HepG2 (cell line): ENCODE results near the gene PTPRM. TPM values are rescaled to one million over a fixed set of nuclear protein-coding genes. Genes with fewer than 3 reads are reported as not detected.

Source experiments
- ATAC-seq: fragments of 200-7000 bp; cut with Tn5 transposase; 3 replicates; pipeline ENCODE4 v1.9.1; 2020; ENCODE audit warnings: mild to moderate bottlenecking, moderate library complexity
- BruUV-seq: library from RNA; stranded (reverse); fragments of 400-500 nt; replicated peaks from 2 replicates; lab custom pipeline; 2021; lab: Mats Ljungman, UMichigan
- CTCF ChIA-PET: fragments of 300-600 bp; formaldehyde crosslinking; extraction: SDS; loops from one replicate; lab custom pipeline; 2021; ENCODE audit warnings: low total read pairs, inconsistent platforms, low intra/inter-chr PET ratio; lab: Yijun Ruan, JAX
- POLR2A ChIA-PET: fragments of 350-600 bp; sonication (Branson Sonifier 250); formaldehyde crosslinking; loops from one replicate; lab custom pipeline; 2020; ENCODE audit warnings: antibody characterized with exemption, inconsistent platforms; lab: Yijun Ruan, JAX
- DNase-seq: peaks from one replicate; pipeline ENCODE4 v3.0.0-alpha.2; 2015; ENCODE audit warnings: low spot score
- FAIRE-seq: peaks from 3 replicates; lab custom pipeline; 2011; peaks lifted over from hg19 to GRCh38; lab: Jason Lieb, UNC
- H2AFZ ChIP-seq: one replicate; pipeline ENCODE4 v1.6.1; 2011; ENCODE audit warnings: low read length, inconsistent platforms
- H3K27ac ChIP-seq: fragments of 300-600 bp; 3 replicates; pipeline ENCODE4 v1.8.0; 2011; ENCODE audit warnings: mixed run types, mild to moderate bottlenecking, mixed read lengths, low read length, inconsistent platforms; ENCODE audit not compliant: insufficient read depth; ENCODE audit errors: extremely low read length
- H3K27me3 ChIP-seq, 2 experiments: fragments of 200-600 bp in 1 of 2; 2 replicates in 1 of 2; 3 replicates in 1 of 2; pipeline versions ENCODE4 v1.6.0 to v1.8.0; 2011; ENCODE audit warnings: low read length in 2 of 2, mild to moderate bottlenecking in 2 of 2, moderate library complexity in 2 of 2, inconsistent platforms in 1 of 2; ENCODE audit not compliant: insufficient read depth in 2 of 2, control insufficient read depth in 1 of 2
- H3K36me3 ChIP-seq, 2 experiments: fragments of 200-600 bp in 1 of 2; replicated peaks in 1 of 2; 2 replicates in 1 of 2; 3 replicates in 1 of 2; pipeline versions ENCODE4 v1.5.1 to v1.8.0; 2011; ENCODE audit warnings: low read length in 2 of 2, inconsistent platforms in 1 of 2; ENCODE audit not compliant: insufficient read depth in 2 of 2, control insufficient read depth in 1 of 2
- H3K4me1 ChIP-seq: 2 replicates; pipeline ENCODE4 v1.5.1; 2012; ENCODE audit warnings: low read length, inconsistent platforms; ENCODE audit not compliant: insufficient read depth
- H3K4me2 ChIP-seq: 2 replicates; pipeline ENCODE4 v1.6.0; 2011; ENCODE audit warnings: low read depth, low read length, inconsistent platforms
- H3K4me3 ChIP-seq, 3 experiments: fragments of 200-600 bp in 1 of 3; sonication (generic), shearing (Covaris generic) in 1 of 3; replicated peaks in 1 of 3; 2 replicates each; pipeline ENCODE4 v1.5.1; 2011 to 2016; ENCODE audit warnings: low read length in 3 of 3, inconsistent platforms in 2 of 3, low read depth in 2 of 3, mild to moderate bottlenecking in 2 of 3, control low read depth in 1 of 3, mixed read lengths in 1 of 3; ENCODE audit not compliant: insufficient read depth in 1 of 3
- H3K79me2 ChIP-seq: one replicate; pipeline ENCODE4 v1.6.1; 2011; ENCODE audit warnings: low read length, inconsistent platforms; ENCODE audit not compliant: insufficient read depth
- H3K9ac ChIP-seq: 2 replicates; pipeline ENCODE4 v1.6.0; 2011; ENCODE audit warnings: mild to moderate bottlenecking, low read depth, low read length, inconsistent platforms; ENCODE audit not compliant: insufficient read depth
- H3K9me3 ChIP-seq: 2 replicates; pipeline ENCODE4 v1.5.1; 2012; ENCODE audit warnings: mild to moderate bottlenecking, low read length
- H4K20me1 ChIP-seq: 2 replicates; pipeline ENCODE4 v1.6.0; 2011; ENCODE audit warnings: inconsistent platforms, mild to moderate bottlenecking, low read length, moderate library complexity; ENCODE audit not compliant: insufficient read depth
- ELF1 ChIP-seq: sonication (generic); formaldehyde crosslinking; IDR thresholded peaks from 2 replicates; pipeline ENCODE4 v1.4.0; 2020; ENCODE audit warnings: missing genetic modification reagents
- JUN ChIP-seq: sonication (generic); formaldehyde crosslinking; IDR thresholded peaks from 2 replicates; pipeline ENCODE4 v1.4.0; 2020; ENCODE audit warnings: mild to moderate bottlenecking, missing genetic modification reagents
- MATR3 ChIP-seq: sonication (generic); formaldehyde crosslinking; IDR thresholded peaks from 2 replicates; pipeline ENCODE4 v1.4.0; 2020; ENCODE audit warnings: missing genetic modification reagents
- SPEN ChIP-seq: sonication (generic); formaldehyde crosslinking; IDR thresholded peaks from 2 replicates; pipeline ENCODE4 v1.5.1; 2020; ENCODE audit warnings: low read depth, mild to moderate bottlenecking, missing genetic modification reagents
- STAG1 ChIP-seq: sonication (generic); formaldehyde crosslinking; IDR thresholded peaks from 2 replicates; pipeline ENCODE4 v1.4.0; 2020; ENCODE audit warnings: missing genetic modification reagents
- ZNF788 ChIP-seq: sonication (generic); formaldehyde crosslinking; IDR thresholded peaks from 2 replicates; pipeline ENCODE4 v1.5.0; 2020; ENCODE audit warnings: mild to moderate bottlenecking, missing genetic modification reagents, borderline replicate concordance
- WGBS: methylation state at CpG from one replicate; pipeline ENCODE4 v1.1.6; 2017; ENCODE audit warnings: low lambda C conversion rate; 5-methylcytosine and 5-hydroxymethylcytosine counted together
- in situ Hi-C: cut with HindIII; loops from 2 replicates; pipeline ENCODE4 v1.10.0; 2017; ENCODE audit warnings: low pct_unique_long_range_greater_than_20kb; ENCODE audit not compliant: extremely low pct_ligation_motif_present
- intact Hi-C: fragments of 100-400 bp; cut with micrococcal nuclease; formaldehyde crosslinking; loops from one replicate; pipeline ENCODE4 v1.10.0; 2022; ENCODE audit not compliant: unreplicated experiment
- polyA plus RNA-seq, 8 experiments: library from polyadenylated mRNA; depleted of rRNA in 3 of 8; stranded (reverse) in 7 of 8; unstranded in 1 of 8; fragments of >200 nt; fragmentation: Illumina TruSeq in 4 of 8; extraction: Trizol in 4 of 8; gene quantifications; 2 replicates each; pipeline versions ENCODE4 v1.2.1 to v1.2.3, GENCODE V29; 2011 to 2016; ENCODE audit warnings: low read depth in 4 of 8, missing spikeins in 1 of 8, mixed read lengths in 1 of 8; ENCODE audit not compliant: insufficient read depth in 1 of 8
- total RNA-seq, 5 experiments: library from RNA; depleted of rRNA; stranded (reverse); fragments of >200 nt; fragmentation: Illumina TruSeq; extraction: Trizol; gene quantifications; 2 replicates each; pipeline ENCODE4 v1.2.3, GENCODE V29; 2016; ENCODE audit warnings: low read depth in 1 of 5
- TF ChIP-seq, protein P1 (sequence below): sonication (generic); formaldehyde crosslinking; IDR thresholded peaks from 2 replicates; pipeline ENCODE4 v1.5.0; 2020; ENCODE audit warnings: mild to moderate bottlenecking, missing genetic modification reagents

The PTPRM gene
- total and polyA plus RNA-seq, 2 of the 13 experiments (the other 11 are each of a cell fraction or from before 2014, with no cell fraction given) = 12.6 to 108 TPM

- TF ChIP-seq JUN (CRISPR knock-in tag) (no peak), ELF1 (CRISPR knock-in tag) (no peak), ZNF788 (no peak), MATR3 (CRISPR knock-in tag) (no peak), SPEN (CRISPR knock-in tag) (no peak)
Observed at GRCh38 chr18:8359481-8359880, 792.4 kb downstream of the PTPRM start (continued).

- DNase-seq (no peak), FAIRE-seq (no peak), ATAC-seq (no peak)
- ChIA-PET CTCF (no interaction called here), POLR2A (no interaction called here)
- Histone ChIP-seq H3K27me3 (no peaks in the 10 kb centered on the region), H3K4me3 (no peak overlapping the region), H2AFZ (no peak overlapping the region), H3K79me2 (no peaks in the 10 kb centered on the region), H3K36me3 (no peaks in the 10 kb centered on the region; a peak in 1 of 5 replicates), H4K20me1 (no peaks in the 10 kb centered on the region), H3K4me1 (peaks cover 6% of the 10 kb centered on the region), H3K4me2 (no peak overlapping the region), H3K9me3 (no peaks in the 10 kb centered on the region), H3K9ac (no peak overlapping the region), H3K27ac (no peak overlapping the region)
- WGBS = 86% methylated on average over 1 of the region's 5 CpGs
- no TSS peak for BruUV-seq
- TF ChIP-seq, protein P1, sequence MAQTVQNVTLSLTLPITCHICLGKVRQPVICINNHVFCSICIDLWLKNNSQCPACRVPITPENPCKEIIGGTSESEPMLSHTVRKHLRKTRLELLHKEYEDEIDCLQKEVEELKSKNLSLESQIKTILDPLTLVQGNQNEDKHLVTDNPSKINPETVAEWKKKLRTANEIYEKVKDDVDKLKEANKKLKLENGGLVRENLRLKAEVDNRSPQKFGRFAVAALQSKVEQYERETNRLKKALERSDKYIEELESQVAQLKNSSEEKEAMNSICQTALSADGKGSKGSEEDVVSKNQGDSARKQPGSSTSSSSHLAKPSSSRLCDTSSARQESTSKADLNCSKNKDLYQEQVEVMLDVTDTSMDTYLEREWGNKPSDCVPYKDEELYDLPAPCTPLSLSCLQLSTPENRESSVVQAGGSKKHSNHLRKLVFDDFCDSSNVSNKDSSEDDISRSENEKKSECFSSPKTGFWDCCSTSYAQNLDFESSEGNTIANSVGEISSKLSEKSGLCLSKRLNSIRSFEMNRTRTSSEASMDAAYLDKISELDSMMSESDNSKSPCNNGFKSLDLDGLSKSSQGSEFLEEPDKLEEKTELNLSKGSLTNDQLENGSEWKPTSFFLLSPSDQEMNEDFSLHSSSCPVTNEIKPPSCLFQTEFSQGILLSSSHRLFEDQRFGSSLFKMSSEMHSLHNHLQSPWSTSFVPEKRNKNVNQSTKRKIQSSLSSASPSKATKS (CRISPR knock-in tag) = no peak
- TF ChIP-seq STAG1 (CRISPR knock-in tag) = 0 out of 2 replicates have a peak, but pooled peaks have one; percentile 3
- intact Hi-C loops = no loop called here
- in situ Hi-C loops = no loop called here
Observed at GRCh38 chr18:8361941-8362471, 794.9 kb downstream of the PTPRM start.
